HepG2 (cell line): ENCODE data around the gene ATXN7L3. TPM values are rescaled to one million over a fixed set of nuclear protein-coding genes. Genes with fewer than 3 reads are reported as not detected.
A peak's percentile ranks its signal among the peaks of the same experiment; 100 is the strongest.

Experiments used
- AKAP8 ChIP-seq: sonication (generic); formaldehyde crosslinking; IDR thresholded peaks from 2 replicates; pipeline ENCODE4 v1.5.1; 2020; ENCODE audit warnings: mild to moderate bottlenecking, missing genetic modification reagents
- GZF1 ChIP-seq: sonication (generic); formaldehyde crosslinking; IDR thresholded peaks from 2 replicates; pipeline ENCODE4 v1.5.1; 2020; ENCODE audit warnings: mild to moderate bottlenecking, missing genetic modification reagents
- MAX ChIP-seq: IDR thresholded peaks from 2 replicates; pipeline ENCODE4 v1.6.1; 2012; ENCODE audit warnings: inconsistent platforms
- PAWR ChIP-seq: sonication (generic); formaldehyde crosslinking; IDR thresholded peaks from 2 replicates; pipeline ENCODE4 v1.4.0; 2020; ENCODE audit warnings: missing genetic modification reagents, mild to moderate bottlenecking, borderline replicate concordance
- RERE ChIP-seq: IDR thresholded peaks from 2 replicates; pipeline ENCODE4 v1.6.1; 2016; ENCODE audit warnings: low read depth, missing genetic modification reagents, missing compliant biosample characterization
- SMAD9 ChIP-seq: sonication (generic); formaldehyde crosslinking; IDR thresholded peaks from 2 replicates; pipeline ENCODE4 v1.5.1; 2020; ENCODE audit warnings: mild to moderate bottlenecking, missing genetic modification reagents
- THAP8 ChIP-seq: sonication (generic); formaldehyde crosslinking; IDR thresholded peaks from 2 replicates; pipeline ENCODE4 v1.5.1; 2020; ENCODE audit warnings: missing genetic modification reagents, mild to moderate bottlenecking, borderline replicate concordance
- WIZ ChIP-seq: sonication (generic); formaldehyde crosslinking; IDR thresholded peaks from 2 replicates; pipeline ENCODE4 v1.5.1; 2020; ENCODE audit warnings: mild to moderate bottlenecking, missing genetic modification reagents
- ZBTB21 ChIP-seq: sonication (generic); formaldehyde crosslinking; IDR thresholded peaks from 2 replicates; pipeline ENCODE4 v1.4.0; 2020; ENCODE audit warnings: missing genetic modification reagents
- ZNF382 ChIP-seq: sonication (generic); formaldehyde crosslinking; IDR thresholded peaks from 2 replicates; pipeline ENCODE4 v1.5.0; 2020; ENCODE audit warnings: missing genetic modification reagents, mild to moderate bottlenecking, borderline replicate concordance
- ZNF546 ChIP-seq: sonication (generic); formaldehyde crosslinking; conservative IDR thresholded peaks from 2 replicates; pipeline ENCODE4 v1.8.1; 2023; ENCODE audit warnings: mild to moderate bottlenecking, missing genetic modification reagents
- ZNF562 ChIP-seq: sonication (generic); formaldehyde crosslinking; IDR thresholded peaks from 2 replicates; pipeline ENCODE4 v1.8.0; 2022; ENCODE audit warnings: missing genetic modification reagents, borderline replicate concordance
- ZNF800 ChIP-seq: sonication (generic); formaldehyde crosslinking; IDR thresholded peaks from 2 replicates; pipeline ENCODE4 v1.4.0; 2020; ENCODE audit warnings: missing genetic modification reagents
- ZZZ3 ChIP-seq: sonication (generic); formaldehyde crosslinking; IDR thresholded peaks from 2 replicates; pipeline ENCODE4 v1.4.0; 2020; ENCODE audit warnings: missing genetic modification reagents, mild to moderate bottlenecking, borderline replicate concordance
- polyA plus RNA-seq, 8 experiments: library from polyadenylated mRNA; depleted of rRNA in 3 of 8; stranded (reverse) in 7 of 8; unstranded in 1 of 8; fragments of >200 nt; fragmentation: Illumina TruSeq in 4 of 8; extraction: Trizol in 4 of 8; gene quantifications; 2 replicates each; pipeline versions ENCODE4 v1.2.1 to v1.2.3, GENCODE V29; 2011 to 2016; ENCODE audit warnings: low read depth in 4 of 8, missing spikeins in 1 of 8, mixed read lengths in 1 of 8; ENCODE audit not compliant: insufficient read depth in 1 of 8
- total RNA-seq, 5 experiments: library from RNA; depleted of rRNA; stranded (reverse); fragments of >200 nt; fragmentation: Illumina TruSeq; extraction: Trizol; gene quantifications; 2 replicates each; pipeline ENCODE4 v1.2.3, GENCODE V29; 2016; ENCODE audit warnings: low read depth in 1 of 5
- TF ChIP-seq, protein P1 (sequence below): sonication (generic); formaldehyde crosslinking; IDR thresholded peaks from 2 replicates; pipeline ENCODE4 v1.8.1; 2022; ENCODE audit warnings: low read depth, mild to moderate bottlenecking, missing genetic modification reagents
- TF ChIP-seq, protein P2 (sequence below): sonication (generic); formaldehyde crosslinking; IDR thresholded peaks from 2 replicates; pipeline ENCODE4 v1.9.0; 2022; ENCODE audit warnings: missing genetic modification reagents, mild to moderate bottlenecking, borderline replicate concordance

The ATXN7L3 gene
- total and polyA plus RNA-seq, 2 of the 13 experiments (the other 11 are each of a cell fraction or from before 2014, with no cell fraction given) = 44.5 to 59.1 TPM

GRCh38 chr17:44200478-44201155 is 933 bp upstream of the ATXN7L3 start (continued):
- TF ChIP-seq, protein P1, sequence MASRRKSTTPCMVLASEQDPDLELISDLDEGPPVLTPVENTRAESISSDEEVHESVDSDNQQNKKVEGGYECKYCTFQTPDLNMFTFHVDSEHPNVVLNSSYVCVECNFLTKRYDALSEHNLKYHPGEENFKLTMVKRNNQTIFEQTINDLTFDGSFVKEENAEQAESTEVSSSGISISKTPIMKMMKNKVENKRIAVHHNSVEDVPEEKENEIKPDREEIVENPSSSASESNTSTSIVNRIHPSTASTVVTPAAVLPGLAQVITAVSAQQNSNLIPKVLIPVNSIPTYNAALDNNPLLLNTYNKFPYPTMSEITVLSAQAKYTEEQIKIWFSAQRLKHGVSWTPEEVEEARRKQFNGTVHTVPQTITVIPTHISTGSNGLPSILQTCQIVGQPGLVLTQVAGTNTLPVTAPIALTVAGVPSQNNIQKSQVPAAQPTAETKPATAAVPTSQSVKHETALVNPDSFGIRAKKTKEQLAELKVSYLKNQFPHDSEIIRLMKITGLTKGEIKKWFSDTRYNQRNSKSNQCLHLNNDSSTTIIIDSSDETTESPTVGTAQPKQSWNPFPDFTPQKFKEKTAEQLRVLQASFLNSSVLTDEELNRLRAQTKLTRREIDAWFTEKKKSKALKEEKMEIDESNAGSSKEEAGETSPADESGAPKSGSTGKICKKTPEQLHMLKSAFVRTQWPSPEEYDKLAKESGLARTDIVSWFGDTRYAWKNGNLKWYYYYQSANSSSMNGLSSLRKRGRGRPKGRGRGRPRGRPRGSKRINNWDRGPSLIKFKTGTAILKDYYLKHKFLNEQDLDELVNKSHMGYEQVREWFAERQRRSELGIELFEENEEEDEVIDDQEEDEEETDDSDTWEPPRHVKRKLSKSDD (CRISPR knock-in tag) = 0 out of 2 replicates have a peak, but pooled peaks have one; percentile 52
- TF ChIP-seq RERE (CRISPR knock-in tag) = no peak
- TF ChIP-seq PAWR (CRISPR knock-in tag) = no peak
- TF ChIP-seq ZZZ3 (CRISPR knock-in tag) = no peak
- no peak for TF ChIP-seq ZNF562 (CRISPR knock-in tag)
- no peak for TF ChIP-seq AKAP8
- peak; percentile 37 for TF ChIP-seq MAX
- TF ChIP-seq, protein P2, sequence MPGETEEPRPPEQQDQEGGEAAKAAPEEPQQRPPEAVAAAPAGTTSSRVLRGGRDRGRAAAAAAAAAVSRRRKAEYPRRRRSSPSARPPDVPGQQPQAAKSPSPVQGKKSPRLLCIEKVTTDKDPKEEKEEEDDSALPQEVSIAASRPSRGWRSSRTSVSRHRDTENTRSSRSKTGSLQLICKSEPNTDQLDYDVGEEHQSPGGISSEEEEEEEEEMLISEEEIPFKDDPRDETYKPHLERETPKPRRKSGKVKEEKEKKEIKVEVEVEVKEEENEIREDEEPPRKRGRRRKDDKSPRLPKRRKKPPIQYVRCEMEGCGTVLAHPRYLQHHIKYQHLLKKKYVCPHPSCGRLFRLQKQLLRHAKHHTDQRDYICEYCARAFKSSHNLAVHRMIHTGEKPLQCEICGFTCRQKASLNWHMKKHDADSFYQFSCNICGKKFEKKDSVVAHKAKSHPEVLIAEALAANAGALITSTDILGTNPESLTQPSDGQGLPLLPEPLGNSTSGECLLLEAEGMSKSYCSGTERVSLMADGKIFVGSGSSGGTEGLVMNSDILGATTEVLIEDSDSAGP (CRISPR knock-in tag) = peak; percentile 79; the same call in 1 of the 2 replicates
- TF ChIP-seq WIZ (CRISPR knock-in tag) = no peak
- no peak for TF ChIP-seq ZNF546 (CRISPR knock-in tag)
- TF ChIP-seq ZNF382 = no peak
- no peak for TF ChIP-seq ZBTB21 (CRISPR knock-in tag)
- 0 out of 2 replicates have a peak, but pooled peaks have one; percentile 46 for TF ChIP-seq ZNF800 (CRISPR knock-in tag)
- TF ChIP-seq SMAD9 (CRISPR knock-in tag) = no peak
- TF ChIP-seq THAP8 = no peak
- TF ChIP-seq GZF1 (CRISPR knock-in tag) = 0 out of 2 replicates have a peak, but pooled peaks have one; percentile 62
